VCaP (cell line): ENCODE measurements around the gene CPB2.
A peak's percentile ranks its signal among the peaks of the same experiment; 100 is the strongest.

Source experiments
- H3K27ac ChIP-seq: fragments of 450-650 bp; 2 replicates; pipeline ENCODE4 v1.5.1; 2017
- TF ChIP-seq, protein P1 (sequence below): fragments of 450-650 bp; conservative IDR thresholded peaks from 2 replicates; pipeline ENCODE4 v1.5.1; 2017; ENCODE audit warnings: mild to moderate bottlenecking, moderate library complexity

CPB2 gene, protein sequence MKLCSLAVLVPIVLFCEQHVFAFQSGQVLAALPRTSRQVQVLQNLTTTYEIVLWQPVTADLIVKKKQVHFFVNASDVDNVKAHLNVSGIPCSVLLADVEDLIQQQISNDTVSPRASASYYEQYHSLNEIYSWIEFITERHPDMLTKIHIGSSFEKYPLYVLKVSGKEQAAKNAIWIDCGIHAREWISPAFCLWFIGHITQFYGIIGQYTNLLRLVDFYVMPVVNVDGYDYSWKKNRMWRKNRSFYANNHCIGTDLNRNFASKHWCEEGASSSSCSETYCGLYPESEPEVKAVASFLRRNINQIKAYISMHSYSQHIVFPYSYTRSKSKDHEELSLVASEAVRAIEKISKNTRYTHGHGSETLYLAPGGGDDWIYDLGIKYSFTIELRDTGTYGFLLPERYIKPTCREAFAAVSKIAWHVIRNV

DNA sequence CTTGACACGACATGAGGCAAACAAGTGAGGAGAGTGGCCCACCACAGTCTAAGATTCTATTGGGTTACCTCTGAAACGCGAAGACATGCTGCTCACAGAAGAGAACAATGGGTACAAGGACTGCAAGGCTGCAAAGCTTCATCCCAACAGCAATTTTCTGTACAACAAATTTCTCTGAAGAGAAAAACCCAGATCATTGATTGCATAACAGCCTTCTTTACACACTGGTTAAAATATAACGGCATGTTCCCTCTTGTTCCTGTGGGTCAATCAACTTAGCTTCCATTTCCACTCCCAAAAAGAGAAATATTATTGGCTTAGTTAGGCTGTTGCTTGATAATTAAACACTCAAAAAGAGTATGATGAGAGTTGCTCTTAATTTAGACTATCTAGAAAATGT lies at the start of gene CPB2:
Gene CPB2, minus strand, starts transcription at position 166 of the 400 bp plus-strand sequence. Its CDS starts 24 bp downstream, at position 142.
- H3K27ac ChIP-seq: no peak within 1 kb of the TSS
- TF ChIP-seq, protein P1, sequence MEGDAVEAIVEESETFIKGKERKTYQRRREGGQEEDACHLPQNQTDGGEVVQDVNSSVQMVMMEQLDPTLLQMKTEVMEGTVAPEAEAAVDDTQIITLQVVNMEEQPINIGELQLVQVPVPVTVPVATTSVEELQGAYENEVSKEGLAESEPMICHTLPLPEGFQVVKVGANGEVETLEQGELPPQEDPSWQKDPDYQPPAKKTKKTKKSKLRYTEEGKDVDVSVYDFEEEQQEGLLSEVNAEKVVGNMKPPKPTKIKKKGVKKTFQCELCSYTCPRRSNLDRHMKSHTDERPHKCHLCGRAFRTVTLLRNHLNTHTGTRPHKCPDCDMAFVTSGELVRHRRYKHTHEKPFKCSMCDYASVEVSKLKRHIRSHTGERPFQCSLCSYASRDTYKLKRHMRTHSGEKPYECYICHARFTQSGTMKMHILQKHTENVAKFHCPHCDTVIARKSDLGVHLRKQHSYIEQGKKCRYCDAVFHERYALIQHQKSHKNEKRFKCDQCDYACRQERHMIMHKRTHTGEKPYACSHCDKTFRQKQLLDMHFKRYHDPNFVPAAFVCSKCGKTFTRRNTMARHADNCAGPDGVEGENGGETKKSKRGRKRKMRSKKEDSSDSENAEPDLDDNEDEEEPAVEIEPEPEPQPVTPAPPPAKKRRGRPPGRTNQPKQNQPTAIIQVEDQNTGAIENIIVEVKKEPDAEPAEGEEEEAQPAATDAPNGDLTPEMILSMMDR: no peak

DNA sequence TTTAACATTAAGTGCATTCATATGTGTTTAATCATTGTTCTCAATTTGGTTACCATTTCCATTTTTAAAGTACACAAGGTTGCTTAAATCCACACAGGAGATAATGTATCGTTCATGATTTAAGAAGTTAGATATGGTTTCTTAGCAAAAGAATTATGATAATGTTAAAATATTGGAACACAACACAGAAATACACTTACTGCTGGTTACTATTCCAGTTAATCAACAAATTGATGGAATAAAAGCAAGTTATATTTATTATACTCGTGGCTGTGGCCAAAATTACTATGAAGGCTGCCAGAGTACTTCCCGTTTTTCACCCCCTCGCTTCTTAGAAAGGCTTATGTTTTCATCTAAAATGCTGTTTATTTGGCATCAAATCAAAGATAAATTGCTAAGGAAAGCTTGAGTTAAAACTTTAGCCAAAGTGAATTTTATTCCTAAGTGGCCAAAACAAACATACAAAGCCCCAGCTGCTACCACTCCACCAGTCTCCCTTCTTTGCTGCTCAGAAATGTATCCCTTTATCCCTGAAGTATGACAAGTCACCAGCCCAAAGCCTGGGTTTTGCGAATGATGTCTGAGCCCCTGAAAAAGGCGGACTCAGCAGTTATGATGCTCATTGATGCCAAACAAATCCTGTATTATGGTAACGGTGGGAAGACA lies 49.4 kb upstream of the CPB2 start:
- H3K27ac ChIP-seq: peak overlapping the region; percentile 78; the same call in 1 of the 2 replicates
- TF ChIP-seq, protein P1: no peak

DNA sequence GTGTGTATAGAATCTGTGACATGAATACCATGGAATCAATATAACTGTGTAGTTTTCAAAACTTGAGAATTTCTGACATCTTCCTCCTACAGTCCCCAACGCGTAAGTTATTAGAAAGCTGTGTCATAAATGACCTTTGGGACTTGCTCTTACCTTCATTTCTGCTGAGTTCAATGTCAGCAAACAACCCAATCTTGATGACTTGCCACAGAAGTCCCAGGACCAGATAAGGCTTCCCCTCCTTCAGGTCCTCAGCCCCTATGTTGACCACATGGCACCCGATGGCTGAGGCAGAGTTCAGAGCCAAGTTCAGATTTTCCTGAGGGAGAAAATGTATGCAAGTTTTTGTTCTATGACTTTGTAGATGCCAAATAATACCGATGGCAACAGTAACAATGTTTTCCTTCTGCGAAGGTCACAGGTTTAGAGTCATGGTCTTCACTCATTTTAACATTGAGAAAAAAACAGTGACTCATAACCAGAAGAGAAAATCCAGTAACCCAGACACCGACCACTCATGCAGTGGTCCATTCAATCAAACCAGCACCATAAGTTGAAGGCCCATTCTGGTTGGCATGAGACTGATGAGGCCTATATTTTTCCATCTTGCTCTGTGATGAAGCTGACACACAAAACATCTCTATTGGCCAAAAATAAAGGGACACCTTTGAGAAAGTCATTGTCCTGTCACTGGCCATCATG lies 47.9 kb upstream of the CPB2 start:
- TF ChIP-seq, protein P1: no peak
- H3K27ac ChIP-seq: 0 out of 2 replicates have a peak overlapping the region, but pooled peaks have one; percentile 98

DNA sequence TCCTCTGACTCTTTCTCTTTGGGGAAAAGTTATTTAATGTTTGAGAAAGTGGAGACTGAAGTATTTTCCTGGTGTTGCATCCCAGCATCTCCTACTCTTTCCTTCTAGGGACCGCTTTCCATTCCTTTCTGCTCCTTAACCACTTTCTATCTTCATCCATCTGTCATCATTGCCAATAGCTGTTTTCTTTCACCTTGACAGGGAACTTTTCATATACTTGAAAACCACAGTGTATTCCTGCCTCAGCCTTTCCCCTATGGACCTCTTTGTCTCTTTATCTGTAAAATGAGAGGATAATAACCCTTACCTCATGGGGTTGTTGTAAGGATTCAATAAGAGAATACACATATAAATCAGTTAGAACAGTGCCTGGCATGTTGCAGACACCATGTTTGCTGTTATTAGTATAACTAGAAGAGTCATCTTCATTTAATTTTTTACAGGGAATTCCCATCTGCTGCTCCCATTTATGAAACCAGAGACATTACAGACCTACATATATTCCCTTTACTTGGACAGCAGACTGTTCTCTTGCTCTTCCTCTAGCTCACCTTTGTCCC lies 45.4 kb upstream of the CPB2 start:
- peak overlapping the region; percentile 98 for H3K27ac ChIP-seq
- TF ChIP-seq, protein P1: no peak

DNA sequence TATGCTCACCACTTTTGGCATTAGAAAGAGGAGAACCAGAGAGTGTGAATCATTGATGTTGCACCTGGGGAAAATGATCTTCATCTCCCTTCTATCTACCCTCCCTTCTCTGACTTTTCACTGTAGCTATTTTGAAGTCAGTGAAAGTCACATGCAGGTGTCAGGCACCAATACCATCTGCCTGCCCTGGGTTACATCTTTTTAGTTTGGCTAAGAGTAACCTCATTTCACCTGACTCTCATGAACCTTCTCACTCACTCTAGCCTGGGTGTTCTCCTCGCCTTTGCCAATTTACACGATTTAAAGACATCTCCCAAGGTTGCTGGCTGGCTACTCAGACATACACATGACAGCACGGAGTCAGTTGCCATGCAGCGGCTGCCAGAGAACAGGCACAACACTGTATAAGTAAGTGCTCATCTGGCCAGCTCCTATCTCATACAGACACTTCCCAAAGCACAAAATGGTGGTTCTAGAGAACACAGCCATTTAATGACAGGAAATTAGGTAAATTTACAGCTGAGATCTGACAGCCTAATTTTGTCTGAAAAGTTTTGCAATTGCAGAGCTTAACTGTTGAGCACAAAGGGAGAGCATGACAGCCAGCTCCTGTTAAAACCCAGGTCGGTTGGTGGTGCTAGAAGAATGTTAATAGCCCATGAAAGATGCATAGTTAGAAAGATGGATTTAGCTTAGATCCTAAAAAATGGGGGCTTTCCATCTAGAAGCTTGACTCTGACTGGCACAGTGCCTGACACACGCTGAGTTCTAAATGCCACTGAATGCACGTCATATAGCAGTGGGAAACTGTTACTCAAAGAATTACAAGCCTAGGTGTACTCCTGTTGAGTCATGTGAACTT lies 44.7 kb upstream of the CPB2 start:
- TF ChIP-seq, protein P1: no peak
- H3K27ac ChIP-seq: peak overlapping the region; percentile 98

DNA sequence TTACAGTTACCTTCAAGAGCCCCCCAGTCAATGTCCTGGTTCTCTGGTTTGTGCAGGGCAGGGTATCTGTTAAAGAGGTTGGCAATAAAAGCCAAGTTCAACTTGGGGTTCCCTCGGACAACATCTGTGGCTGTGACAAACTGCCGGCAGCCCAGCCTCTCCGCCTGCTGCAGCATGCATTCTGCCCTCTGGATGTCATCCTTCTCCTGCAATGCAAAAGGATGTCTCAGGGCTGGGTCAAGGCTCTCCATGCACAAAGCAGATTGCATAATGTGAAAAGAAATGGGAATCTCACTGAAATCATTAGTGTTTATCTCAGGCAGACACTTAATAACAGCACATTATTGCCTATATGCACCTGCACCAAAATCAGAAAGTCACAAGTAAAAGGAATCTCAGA lies 42.1 kb upstream of the CPB2 start:
- H3K27ac ChIP-seq: peak overlapping the region; percentile 98
- TF ChIP-seq, protein P1: peak; percentile 79
